ENCODE data around the gene ENHO.
A peak's percentile ranks its signal among the peaks of the same experiment; 100 is the strongest.

Gene ENHO
- 0 to 0.27 (median 0.04) reads per million in 3 experiments for total RNA-seq

DNA sequence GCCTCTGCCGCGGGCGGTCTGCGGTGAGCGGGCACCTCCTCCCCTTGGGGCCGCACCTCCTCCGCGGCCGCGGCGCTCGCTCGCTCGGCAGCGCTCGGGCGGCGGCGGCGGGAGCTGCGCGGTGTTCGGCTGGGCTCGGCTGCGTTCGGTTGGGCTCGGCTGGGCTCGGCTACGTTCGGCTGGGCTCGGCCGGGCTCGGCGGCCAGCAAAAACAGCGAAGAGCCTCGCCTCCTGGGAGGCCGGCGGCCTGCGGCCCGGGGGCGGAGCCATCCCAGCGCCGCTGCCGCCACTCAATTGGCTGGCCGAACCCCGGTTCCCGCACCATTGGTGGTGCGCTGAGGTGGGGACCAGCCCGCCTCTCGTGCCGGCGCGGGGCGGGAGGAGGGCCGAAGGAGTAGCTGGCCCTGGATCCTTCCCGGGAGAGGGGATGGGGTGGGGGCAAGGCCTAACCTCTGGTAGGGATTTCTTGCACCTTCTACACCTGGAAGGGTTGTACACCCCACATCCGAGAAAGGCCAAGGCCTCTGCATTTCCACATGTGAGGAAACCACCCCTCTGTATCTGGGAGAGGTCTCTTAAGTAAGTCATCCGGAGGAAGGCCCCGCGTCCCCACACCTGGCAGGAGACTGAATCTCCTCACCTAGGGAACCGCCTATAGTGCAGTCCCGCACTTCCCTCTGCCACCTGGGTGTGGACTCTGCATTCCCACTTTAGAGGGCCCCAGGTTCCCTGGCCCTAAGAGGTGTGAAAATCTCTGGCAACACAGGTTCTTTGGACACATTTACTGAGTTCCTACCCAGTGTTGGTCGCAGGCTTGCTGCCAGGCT, at the start of gene ENHO:
Gene ENHO, minus strand, starts transcription at position 20 of the 827 bp plus-strand sequence. CDS start 1,295 bp downstream, outside the sequence.
- DNase-seq: peak; percentile 89

DNA sequence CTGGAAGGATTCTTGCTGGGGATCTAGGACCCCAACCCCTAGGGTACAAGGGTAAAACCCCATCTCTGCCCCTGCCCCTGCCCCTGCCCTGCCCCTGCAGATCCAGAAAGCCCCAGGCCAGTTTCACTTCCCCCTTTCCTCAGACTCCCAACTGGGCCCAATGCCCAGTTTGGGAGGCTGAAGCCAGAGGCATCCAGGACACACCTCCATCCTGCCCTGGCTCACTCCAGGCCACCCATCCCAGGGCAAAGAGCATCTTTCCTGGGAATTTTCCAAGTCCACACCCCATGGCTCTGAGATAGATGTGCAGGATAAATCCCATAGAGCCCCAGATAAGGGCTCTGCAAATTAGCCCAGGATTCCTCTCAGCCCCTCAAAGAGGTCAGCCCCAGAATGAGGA, 49.3 kb upstream of the ENHO start:
- DNase-seq: no peak

GRCh38 chr9:34571481-34571810, 48.7 kb upstream of the ENHO start:
- no peak for DNase-seq

DNA sequence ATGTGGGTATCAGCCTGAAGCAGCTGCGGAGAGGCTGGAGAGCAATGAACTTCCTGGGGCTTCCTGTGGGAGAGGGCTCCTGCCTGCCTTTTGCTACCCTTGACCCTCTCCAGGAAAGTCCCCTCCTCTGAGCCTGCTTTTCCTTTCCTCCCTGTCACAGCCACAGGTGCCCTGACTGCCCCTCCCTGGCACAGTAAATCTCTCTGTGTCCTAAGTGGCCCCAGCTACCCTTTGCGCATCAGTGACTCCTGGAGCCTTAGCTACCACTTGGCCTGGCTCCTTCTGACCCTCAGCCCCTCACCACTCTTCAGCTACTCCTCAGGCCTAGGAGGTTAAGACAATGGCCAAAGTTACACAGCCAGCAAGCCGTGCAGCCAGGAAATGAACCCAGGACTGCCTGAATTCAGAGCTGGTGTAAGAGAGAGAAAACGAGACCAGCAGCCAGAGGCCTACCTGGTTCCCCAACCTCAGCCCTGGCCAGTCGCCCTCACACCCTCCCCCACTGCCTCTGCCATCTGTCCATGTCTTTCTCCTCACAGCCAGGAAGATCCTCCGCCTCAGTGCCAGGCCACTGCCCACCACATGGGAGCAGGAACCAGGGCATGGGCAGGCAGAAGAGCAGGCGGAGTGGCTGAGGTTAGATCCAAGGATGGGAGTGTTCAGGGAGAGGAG, 48.2 kb upstream of the ENHO start:
- no peak for DNase-seq

DNA sequence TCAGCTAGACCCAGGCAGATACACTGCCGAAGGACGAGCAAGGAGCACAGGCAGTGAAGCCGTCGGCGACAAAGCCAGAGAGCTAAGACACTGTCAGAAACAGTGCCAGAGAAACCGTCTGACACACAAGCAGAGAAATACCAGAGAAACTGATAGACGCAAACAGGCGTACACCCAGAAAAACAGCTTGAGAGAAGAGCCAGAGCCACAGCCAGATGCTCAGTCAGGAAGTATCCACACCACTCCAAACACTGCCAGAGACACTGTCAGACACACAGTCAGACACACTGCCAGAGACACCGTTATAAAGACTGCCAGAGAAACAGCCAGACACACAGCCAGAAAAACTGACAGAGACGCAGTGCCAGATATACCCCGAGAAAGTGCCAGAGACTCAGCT, 47.6 kb upstream of the ENHO start:
- no peak for DNase-seq

DNA sequence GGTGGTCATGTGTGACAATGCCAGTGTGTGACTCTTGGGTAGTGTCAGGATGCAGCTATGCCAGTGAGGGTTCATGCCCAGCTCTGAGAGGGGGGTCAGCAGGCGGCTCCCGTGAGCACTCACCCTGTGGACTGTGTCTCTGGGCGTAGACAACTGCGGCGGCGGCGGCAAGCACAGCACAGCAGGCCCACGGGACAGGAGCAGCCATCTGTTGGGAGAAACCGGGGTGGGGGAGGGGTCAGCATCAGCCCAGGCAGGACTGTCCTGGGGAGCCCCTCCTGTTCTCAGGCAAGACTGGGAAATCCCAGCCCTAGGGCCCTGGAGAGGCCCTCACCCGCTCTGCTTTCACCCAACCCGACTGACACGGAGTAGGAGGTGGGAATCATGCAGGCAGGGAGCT, 46.0 kb upstream of the ENHO start:
- DNase-seq: no peak

DNA sequence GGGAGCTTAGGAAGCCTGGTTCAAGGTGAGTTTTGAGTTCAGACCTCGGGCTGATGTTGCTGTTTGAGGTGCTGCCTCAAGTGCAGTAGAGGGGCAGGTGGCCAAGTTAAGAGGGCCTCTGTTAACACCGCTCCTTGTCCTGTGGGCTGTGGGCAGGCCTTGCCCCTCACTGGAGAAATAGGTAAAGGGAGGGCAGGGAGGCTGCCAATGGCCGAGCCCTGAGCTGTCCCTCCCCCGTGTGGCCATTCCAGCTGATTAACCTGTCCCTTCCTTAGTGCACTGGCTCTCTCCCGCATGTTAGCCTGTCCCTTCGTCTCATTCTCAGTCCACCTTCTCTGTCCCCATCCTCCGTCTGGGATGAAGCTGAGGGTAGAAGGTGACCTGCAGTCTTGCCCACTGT, 45.3 kb upstream of the ENHO start:
- DNase-seq: no peak

DNA sequence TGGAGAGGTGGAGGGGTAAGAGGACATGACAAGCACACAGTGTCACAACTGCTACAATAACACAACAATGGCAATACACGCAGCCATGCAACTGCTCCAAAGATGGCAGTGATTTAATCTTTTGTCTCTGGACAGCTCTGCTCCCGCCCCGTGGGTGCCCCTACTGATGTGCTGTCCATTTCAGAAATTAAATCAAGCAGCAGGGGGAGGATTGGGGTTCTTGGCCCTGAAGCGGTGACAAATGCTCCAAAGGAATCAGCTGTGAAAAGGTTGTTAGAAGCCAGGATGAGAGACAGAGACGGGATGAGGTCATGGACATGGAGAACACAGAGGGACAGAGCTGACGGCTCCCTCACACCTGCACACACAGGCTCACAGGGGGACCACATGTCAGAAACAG, 44.2 kb upstream of the ENHO start:
- DNase-seq: no peak

- no peak for DNase-seq
These were observed 43.5 kb upstream of the ENHO start for GRCh38 chr9:34566322-34566721.

DNA sequence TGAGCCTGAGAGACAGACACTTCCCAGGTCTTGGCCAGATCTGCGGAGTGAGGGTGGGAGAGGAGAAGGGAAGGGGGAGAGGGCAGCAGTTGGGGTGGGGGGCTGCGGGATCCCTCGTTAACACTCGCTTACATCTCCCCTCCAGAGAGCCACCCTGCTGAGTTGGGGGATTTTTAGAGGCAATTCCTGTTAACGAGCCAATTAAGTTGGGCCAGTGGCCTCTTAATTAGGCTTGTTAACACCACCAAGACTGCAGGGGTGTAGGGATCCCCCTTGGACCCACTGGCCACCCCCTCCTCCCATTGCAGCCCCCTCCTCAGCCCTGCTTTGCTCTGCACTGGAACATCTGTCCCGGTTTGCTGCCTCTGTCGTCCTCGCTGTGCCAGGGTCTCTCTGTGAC, 43.1 kb upstream of the ENHO start:
- no peak for DNase-seq

DNA sequence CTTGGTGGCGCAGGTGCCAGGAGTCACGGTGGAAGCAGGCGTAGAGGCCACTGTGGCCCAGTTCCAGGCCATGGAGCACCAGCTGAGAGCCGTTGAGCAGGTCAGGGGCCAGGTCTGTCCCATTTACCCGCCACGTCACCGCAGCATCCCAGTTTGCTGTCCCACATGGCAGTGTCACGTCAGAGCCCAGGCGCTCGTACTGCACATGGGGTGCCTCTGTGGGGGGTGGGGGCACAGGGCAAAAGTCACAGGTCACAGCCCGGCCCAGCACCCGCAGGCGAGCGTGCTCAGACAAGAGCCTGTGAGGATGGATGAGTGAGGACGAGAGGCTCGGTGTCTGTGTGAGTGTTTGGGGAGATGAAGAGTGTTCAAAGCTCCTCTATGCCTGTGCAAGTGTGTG, 41.8 kb upstream of the ENHO start:
- no peak for DNase-seq

- no peak for DNase-seq
These were observed 40.5 kb upstream of the ENHO start for GRCh38 chr9:34563262-34563661.

DNA sequence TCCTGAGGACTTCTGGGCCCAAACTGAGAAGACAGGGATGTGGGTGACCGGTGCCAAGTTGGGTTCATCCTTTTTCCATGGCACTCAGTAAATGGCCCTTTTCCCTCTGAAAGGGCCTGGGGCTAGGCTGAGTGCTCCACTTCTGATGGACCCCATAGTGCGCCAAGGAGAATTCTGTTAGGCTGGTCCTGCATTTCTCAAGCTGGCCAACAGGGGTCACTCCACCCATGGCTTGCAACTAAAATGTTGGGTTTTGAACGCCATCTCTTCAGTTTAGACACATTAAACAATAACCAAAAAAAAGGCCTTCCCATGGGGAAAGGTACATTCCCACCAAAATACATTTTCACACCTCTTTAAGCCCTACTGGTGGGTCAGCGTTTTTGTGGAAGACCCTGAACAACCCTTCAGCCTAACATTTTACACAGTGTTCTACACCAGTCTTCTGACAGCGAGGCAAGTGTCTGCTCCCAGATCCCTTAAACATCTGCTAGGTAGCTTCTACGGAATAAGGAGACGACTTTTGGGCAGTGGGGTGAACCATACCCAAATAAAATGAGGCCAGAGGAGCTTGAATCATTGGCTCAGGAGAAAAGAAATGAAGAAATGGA, 39.5 kb upstream of the ENHO start:
- DNase-seq: no peak

DNA sequence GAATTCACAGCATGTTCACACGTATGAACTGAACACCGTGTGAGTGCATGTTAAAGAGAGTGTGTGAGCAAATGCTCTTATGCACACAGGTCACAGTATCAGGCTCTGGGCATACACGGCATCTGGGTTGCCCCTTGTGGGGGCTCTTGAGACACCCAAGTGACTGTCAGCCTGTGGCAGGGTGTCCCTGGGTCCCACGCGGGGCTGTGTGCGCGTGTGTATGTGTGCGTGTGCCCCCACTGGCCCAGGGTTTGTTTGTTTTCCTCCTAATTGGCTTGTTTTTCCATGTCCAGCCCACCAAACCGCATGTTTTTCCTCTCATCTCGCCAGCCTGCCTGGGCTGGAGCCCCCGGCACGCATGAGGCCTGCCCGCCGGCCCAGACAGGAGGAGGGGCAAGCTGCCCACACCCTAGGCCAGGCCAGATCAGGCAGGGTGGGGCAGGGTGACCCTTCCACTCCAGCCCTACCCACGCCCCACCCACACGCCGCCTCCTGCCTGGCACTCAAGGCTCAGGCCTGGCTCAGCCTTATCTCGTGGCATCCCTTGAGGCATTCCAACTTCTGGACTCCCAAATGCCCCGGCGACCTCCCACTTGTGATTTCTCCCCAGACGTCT, 37.9 kb upstream of the ENHO start:
- DNase-seq: no peak

DNA sequence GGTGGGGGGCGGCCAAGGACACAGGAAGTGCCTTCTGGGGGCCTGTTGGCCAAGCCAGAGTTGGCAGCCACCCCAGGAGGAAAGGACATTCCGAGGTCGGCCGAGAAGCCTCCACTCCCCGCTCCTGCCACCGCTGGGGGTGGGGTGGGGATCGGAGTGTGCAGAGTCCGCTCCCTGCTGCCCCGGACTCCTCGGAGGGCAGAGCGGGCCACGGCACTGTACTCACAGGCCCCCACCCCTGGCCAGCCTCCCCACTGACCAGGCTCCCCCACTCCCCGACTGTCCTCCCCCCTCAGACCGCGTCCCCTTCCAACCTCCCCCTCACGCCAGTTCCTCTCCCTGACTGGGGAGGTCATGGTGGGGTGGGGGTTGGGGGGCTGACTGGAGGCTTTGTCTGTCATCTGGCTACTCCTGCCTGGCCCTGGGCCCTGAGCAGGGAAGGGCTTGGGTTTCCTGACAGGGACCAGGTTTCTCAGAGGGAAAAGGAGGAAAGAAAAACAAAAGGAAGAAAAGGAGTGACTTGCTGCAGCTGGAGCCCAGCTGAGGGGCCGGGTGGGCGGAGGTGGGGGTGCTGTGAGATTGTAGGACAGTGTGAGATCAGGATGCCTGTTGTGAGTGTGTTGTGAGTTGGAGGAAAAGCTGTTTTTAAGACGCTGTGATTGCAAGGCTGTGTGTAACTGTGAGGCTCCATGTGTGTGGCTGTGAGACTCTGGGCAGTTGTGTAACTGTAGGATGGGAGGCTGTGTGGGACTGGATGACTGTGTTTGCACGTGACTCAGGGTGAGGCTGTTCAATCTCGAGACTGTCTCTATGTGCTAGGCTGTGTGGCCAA, 37.0 kb upstream of the ENHO start:
- DNase-seq: no peak

- no peak for DNase-seq
These were observed 36.3 kb upstream of the ENHO start for GRCh38 chr9:34558919-34559623.

- DNase-seq: no peak
These were observed 35.6 kb upstream of the ENHO start for GRCh38 chr9:34558364-34558763.

DNA sequence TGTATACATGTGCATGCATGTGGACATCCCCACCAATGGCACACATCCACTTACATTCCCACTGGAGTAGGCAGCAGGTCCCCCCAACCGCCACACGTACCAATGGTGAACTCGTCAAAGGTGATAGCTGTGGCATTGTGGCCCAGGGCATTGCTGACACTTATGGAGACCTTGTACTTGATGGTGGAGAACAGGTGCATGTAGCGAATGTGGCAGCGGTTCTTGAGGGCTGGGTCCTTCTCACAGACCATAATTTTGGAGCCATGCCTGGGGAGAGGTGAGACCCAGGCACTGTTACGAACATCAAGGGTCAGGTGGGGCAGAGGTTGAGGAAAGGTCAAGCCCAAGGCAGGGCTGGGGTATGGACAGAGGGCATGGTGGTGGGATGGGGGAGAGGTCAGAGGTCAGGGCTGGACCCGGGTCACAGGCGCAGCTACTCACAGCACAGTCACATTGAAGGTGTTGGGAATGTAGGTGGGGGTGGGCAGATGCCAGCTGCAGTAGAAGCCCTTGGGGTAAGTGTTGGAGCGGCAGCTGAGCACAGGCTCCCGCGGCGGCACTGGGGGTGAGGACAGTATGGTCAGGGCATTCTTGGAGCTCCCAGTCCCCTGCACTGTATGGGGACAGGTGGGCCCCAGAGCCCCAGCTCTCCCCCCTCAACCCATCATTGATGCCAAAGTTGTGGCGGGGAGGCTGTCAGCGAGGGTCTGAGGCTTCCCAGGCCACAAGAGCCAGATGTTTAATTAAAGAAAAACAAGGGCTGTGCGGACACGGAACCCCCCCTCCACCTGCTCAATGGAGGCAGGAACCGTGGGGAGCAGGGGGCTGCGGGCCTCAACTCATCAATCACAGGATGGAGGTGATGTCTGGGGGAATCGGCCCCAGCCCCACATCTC, 34.9 kb upstream of the ENHO start:
- DNase-seq: no peak

GRCh38 chr9:34556949-34557348, 34.2 kb upstream of the ENHO start:
- DNase-seq: no peak

DNA sequence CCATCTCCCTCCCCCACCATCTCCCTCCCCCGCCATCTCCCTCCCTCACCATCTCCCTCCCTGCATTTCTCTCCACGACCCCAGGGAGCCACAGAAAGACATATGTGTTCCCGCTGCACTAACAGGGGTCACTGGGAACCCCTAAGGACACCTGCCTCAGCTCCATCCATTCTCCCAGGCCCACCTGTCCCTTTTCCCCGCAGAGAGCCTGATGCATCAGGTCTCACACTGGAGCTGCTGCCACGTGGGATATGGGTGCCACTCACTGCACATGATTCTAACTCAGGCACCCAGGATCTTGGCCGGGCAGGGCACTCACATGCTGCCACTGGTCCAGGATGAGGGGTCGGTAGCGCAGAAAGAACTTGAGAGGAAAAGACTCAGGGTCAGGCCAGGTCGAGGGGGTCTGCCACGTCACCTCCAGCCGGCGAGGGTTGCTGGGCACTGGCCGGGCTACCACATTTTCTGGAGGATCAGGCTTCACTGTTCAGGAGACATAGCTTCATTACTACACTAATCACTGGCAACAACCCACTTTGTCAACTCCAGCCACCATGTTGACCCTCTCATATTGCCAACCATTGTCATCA, 33.2 kb upstream of the ENHO start:
- DNase-seq: no peak

GRCh38 chr9:34555500-34555899, 32.7 kb upstream of the ENHO start:
- DNase-seq: no peak

Data from central memory CD4-positive, alpha-beta T cell (primary cell).